Activated B cell treated with CpG ODN at 0.5 μM for 24 hours (primary cell): ENCODE results near the gene FGF1. TPM values are rescaled to one million over a fixed set of nuclear protein-coding genes. Genes with fewer than 3 reads are reported as not detected.

ENCODE experiments used
- ATAC-seq: fragments of 200-7000 bp; cut with Tn5 transposase; one replicate; pipeline ENCODE4 v1.10.0; 2021; ENCODE audit warnings: low read depth, mild to moderate bottlenecking, moderate library complexity
- CTCF ChIA-PET: fragments of 350-600 bp; sonication (Branson Sonifier 250); formaldehyde crosslinking; loops from one replicate; lab custom pipeline; 2021; ENCODE audit warnings: antibody characterized with exemption; lab: Charles Lee
- POLR2A ChIA-PET: fragments of 350-600 bp; sonication (Branson Sonifier 250); formaldehyde crosslinking; loops from one replicate; lab custom pipeline; 2021; ENCODE audit warnings: antibody characterized with exemption; lab: Charles Lee
- DNase-seq: peaks from one replicate; pipeline ENCODE4 v3.0.0; 2022
- H3K27ac Mint-ChIP-seq: one replicate; pipeline ENCODE4 v1.8.0; 2020; ENCODE audit warnings: mixed read lengths
- H3K27me3 Mint-ChIP-seq: one replicate; pipeline ENCODE4 v1.8.0; 2021; ENCODE audit warnings: mixed read lengths
- H3K36me3 Mint-ChIP-seq: one replicate; pipeline ENCODE4 v1.8.0; 2021; ENCODE audit warnings: low read depth, mixed read lengths
- H3K4me1 Mint-ChIP-seq: one replicate; pipeline ENCODE4 v1.8.0; 2021; ENCODE audit warnings: mixed read lengths
- H3K4me3 Mint-ChIP-seq: one replicate; pipeline ENCODE4 v1.8.0; 2020; ENCODE audit warnings: mild to moderate bottlenecking, mixed read lengths
- H3K9me3 Mint-ChIP-seq: one replicate; pipeline ENCODE4 v1.8.0; 2020; ENCODE audit warnings: mixed read lengths
- CTCF ChIP-seq: fragments of 200-600 bp; IDR thresholded peaks from one replicate; pipeline ENCODE4 v1.8.0; 2022; ENCODE audit warnings: antibody characterized with exemption, mild to moderate bottlenecking
- intact Hi-C: fragments of 100-400 bp; cut with micrococcal nuclease; formaldehyde crosslinking; loops from one replicate; pipeline ENCODE4 v1.15.1; 2024
- total RNA-seq: library from RNA; stranded (reverse); gene quantifications from 2 replicates; pipeline ENCODE4 v1.2.3, GENCODE V29; 2022

Gene FGF1
- total RNA-seq, 1 donor from 2014 or later = not detected

GRCh38 chr5:142683116-142683515 lies 2.8 kb downstream of the FGF1 start:
- ChIA-PET POLR2A (no interaction called here), CTCF (no interaction called here)
- Mint-ChIP-seq H3K9me3 (no peaks in the 10 kb centered on the region), H3K4me1 (no peaks in the 10 kb centered on the region), H3K27ac (no peak overlapping the region), H3K36me3 (no peaks in the 10 kb centered on the region), H3K4me3 (no peak overlapping the region), H3K27me3 (no peaks in the 10 kb centered on the region)
- no peak for ATAC-seq
- intact Hi-C loops = no loop called here
- DNase-seq = no peak
- TF ChIP-seq CTCF = no peak

GRCh38 chr5:142680605-142681259 lies 5.2 kb downstream of the FGF1 start:
- ChIA-PET CTCF (interaction anchor here (1.3 kb wide), 1 partner anchor 25 kb away, joined by 3 read pairs; no protein-coding TSS in a partner anchor), POLR2A (no interaction called here)
- DNase-seq (no peak), ATAC-seq (no peak)
- H3K27ac Mint-ChIP-seq = no peak overlapping the region
- TF ChIP-seq CTCF = no peak
- intact Hi-C loops = no loop called here
- no peaks in the 10 kb centered on the region for H3K9me3 Mint-ChIP-seq
- H3K4me1 Mint-ChIP-seq = no peaks in the 10 kb centered on the region
- H3K4me3 Mint-ChIP-seq = no peak overlapping the region
- H3K27me3 Mint-ChIP-seq = peaks cover 7% of the 10 kb centered on the region
- H3K36me3 Mint-ChIP-seq = no peaks in the 10 kb centered on the region

GRCh38 chr5:142679744-142680143 lies 6.1 kb downstream of the FGF1 start:
- CTCF ChIA-PET = no interaction called here
- Mint-ChIP-seq H3K36me3 (no peaks in the 10 kb centered on the region), H3K27me3 (peaks cover 7% of the 10 kb centered on the region), H3K27ac (no peak overlapping the region), H3K4me3 (no peak overlapping the region), H3K4me1 (no peaks in the 10 kb centered on the region), H3K9me3 (no peaks in the 10 kb centered on the region)
- ATAC-seq (no peak), DNase-seq (no peak)
- TF ChIP-seq CTCF = no peak
- POLR2A ChIA-PET = no interaction called here
- intact Hi-C loops = no loop called here

- H3K36me3 Mint-ChIP-seq = no peaks in the 10 kb centered on the region
- no peak for DNase-seq
- intact Hi-C loops = no loop called here
- no peaks in the 10 kb centered on the region for H3K9me3 Mint-ChIP-seq
- CTCF ChIA-PET = no interaction called here
- peaks cover 7% of the 10 kb centered on the region for H3K27me3 Mint-ChIP-seq
- H3K27ac Mint-ChIP-seq = no peak overlapping the region
- H3K4me1 Mint-ChIP-seq = no peaks in the 10 kb centered on the region
- no peak overlapping the region for H3K4me3 Mint-ChIP-seq
- TF ChIP-seq CTCF = no peak
- no peak for ATAC-seq
- POLR2A ChIA-PET = no interaction called here
Observed at GRCh38 chr5:142678529-142678928, 7.4 kb downstream of the FGF1 start.

- Mint-ChIP-seq H3K4me1 (no peaks in the 10 kb centered on the region), H3K27me3 (peaks cover 7% of the 10 kb centered on the region), H3K36me3 (no peaks in the 10 kb centered on the region), H3K27ac (no peak overlapping the region), H3K9me3 (no peaks in the 10 kb centered on the region), H3K4me3 (no peak overlapping the region)
- POLR2A ChIA-PET = no interaction called here
- CTCF ChIA-PET = no interaction called here
- DNase-seq (no peak), ATAC-seq (no peak)
- TF ChIP-seq CTCF = no peak
- intact Hi-C loops = no loop called here
Observed at GRCh38 chr5:142677198-142677597, 8.7 kb downstream of the FGF1 start.
